ENCODE measurements around the gene GFRA4.

DNA sequence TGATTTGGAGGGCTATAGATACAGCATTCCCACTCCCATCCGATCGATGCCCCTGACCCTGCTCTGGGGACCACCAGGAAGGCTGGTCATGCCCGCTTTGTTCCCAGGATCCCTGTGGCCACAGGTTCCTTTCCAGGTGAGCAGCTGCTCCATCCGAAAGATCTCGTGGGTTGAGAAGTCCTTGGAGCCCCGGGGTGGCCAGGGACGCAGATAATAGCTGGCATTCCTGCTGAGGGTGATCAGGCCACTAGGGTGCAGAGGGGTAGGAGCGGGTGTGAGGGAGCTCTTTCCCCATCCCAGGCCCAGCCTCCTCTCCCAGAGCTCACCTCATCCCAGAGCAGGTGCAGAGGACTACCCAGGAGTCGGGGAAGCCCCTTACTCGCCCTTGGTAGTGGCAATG, 11.2 kb upstream of the GFRA4 start:
- TF ChIP-seq, protein P1, sequence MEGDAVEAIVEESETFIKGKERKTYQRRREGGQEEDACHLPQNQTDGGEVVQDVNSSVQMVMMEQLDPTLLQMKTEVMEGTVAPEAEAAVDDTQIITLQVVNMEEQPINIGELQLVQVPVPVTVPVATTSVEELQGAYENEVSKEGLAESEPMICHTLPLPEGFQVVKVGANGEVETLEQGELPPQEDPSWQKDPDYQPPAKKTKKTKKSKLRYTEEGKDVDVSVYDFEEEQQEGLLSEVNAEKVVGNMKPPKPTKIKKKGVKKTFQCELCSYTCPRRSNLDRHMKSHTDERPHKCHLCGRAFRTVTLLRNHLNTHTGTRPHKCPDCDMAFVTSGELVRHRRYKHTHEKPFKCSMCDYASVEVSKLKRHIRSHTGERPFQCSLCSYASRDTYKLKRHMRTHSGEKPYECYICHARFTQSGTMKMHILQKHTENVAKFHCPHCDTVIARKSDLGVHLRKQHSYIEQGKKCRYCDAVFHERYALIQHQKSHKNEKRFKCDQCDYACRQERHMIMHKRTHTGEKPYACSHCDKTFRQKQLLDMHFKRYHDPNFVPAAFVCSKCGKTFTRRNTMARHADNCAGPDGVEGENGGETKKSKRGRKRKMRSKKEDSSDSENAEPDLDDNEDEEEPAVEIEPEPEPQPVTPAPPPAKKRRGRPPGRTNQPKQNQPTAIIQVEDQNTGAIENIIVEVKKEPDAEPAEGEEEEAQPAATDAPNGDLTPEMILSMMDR (IDR thresholded peaks at IDR 0.05; ENCODE audit: low read length) = no peak
- no peak for TF ChIP-seq EZH2phosphoT487 (IDR thresholded peaks at IDR 0.05; ENCODE audit: low read length)

All from MM.1S (cell line).